Measurements from ENCODE around the gene MAP2K5. TPM values are rescaled to one million over a fixed set of nuclear protein-coding genes. Genes with fewer than 3 reads are reported as not detected.

MAP2K5 gene
- total RNA-seq, 1 experiment from 2014 or later, result 22.2 TPM

GRCh38 chr15:67587754-67588153 lies 45.3 kb downstream of the MAP2K5 start:
- CTCF ChIA-PET, result interaction anchor here (0.6 kb wide), 1 partner anchor 198 kb away, joined by 3 read pairs; no protein-coding TSS in a partner anchor
- H3K4me3 Mint-ChIP-seq (ENCODE audit: low read depth, unreplicated experiment), result no peak overlapping the region
- H3K36me3 Mint-ChIP-seq (ENCODE audit: insufficient read depth, unreplicated experiment), result no peaks in the 10 kb centered on the region

GRCh38 chr15:67590191-67590590 lies 47.7 kb downstream of the MAP2K5 start:
- Mint-ChIP-seq H3K27me3 (ENCODE audit: unreplicated experiment) (no peaks in the 10 kb centered on the region), H3K27ac (ENCODE audit: unreplicated experiment) (no peak overlapping the region), H3K9me3 (ENCODE audit: low read depth, unreplicated experiment) (no peaks in the 10 kb centered on the region), H3K4me3 (ENCODE audit: low read depth, unreplicated experiment) (no peak overlapping the region), H3K36me3 (ENCODE audit: insufficient read depth, unreplicated experiment) (no peaks in the 10 kb centered on the region), H3K4me1 (ENCODE audit: low read depth, unreplicated experiment) (no peaks in the 10 kb centered on the region)
- CTCF ChIA-PET, result no interaction called here
- DNase-seq, result no peak
- intact Hi-C loops (cut with micrococcal nuclease; ENCODE audit: unreplicated experiment), result no loop called here
- no TSS peak for BruUV-seq (replicated peaks)
- TF ChIP-seq, protein P1, sequence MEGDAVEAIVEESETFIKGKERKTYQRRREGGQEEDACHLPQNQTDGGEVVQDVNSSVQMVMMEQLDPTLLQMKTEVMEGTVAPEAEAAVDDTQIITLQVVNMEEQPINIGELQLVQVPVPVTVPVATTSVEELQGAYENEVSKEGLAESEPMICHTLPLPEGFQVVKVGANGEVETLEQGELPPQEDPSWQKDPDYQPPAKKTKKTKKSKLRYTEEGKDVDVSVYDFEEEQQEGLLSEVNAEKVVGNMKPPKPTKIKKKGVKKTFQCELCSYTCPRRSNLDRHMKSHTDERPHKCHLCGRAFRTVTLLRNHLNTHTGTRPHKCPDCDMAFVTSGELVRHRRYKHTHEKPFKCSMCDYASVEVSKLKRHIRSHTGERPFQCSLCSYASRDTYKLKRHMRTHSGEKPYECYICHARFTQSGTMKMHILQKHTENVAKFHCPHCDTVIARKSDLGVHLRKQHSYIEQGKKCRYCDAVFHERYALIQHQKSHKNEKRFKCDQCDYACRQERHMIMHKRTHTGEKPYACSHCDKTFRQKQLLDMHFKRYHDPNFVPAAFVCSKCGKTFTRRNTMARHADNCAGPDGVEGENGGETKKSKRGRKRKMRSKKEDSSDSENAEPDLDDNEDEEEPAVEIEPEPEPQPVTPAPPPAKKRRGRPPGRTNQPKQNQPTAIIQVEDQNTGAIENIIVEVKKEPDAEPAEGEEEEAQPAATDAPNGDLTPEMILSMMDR (IDR thresholded peaks at IDR 0.05; ENCODE audit: unreplicated experiment), result no peak

More at GRCh38 chr15:67587754-67588153, 45.3 kb downstream of the MAP2K5 start:
- H3K9me3 Mint-ChIP-seq (ENCODE audit: low read depth, unreplicated experiment), result no peaks in the 10 kb centered on the region
- no peaks in the 10 kb centered on the region for H3K4me1 Mint-ChIP-seq (ENCODE audit: low read depth, unreplicated experiment)
- H3K27ac Mint-ChIP-seq (ENCODE audit: unreplicated experiment), result no peak overlapping the region
- TF ChIP-seq, protein P1 (IDR thresholded peaks at IDR 0.05; ENCODE audit: unreplicated experiment), result no peak
- H3K27me3 Mint-ChIP-seq (ENCODE audit: unreplicated experiment), result no peaks in the 10 kb centered on the region
- BruUV-seq (replicated peaks), result no TSS peak
- intact Hi-C loops (cut with micrococcal nuclease; ENCODE audit: unreplicated experiment), result no loop called here
- DNase-seq, result no peak

DNA sequence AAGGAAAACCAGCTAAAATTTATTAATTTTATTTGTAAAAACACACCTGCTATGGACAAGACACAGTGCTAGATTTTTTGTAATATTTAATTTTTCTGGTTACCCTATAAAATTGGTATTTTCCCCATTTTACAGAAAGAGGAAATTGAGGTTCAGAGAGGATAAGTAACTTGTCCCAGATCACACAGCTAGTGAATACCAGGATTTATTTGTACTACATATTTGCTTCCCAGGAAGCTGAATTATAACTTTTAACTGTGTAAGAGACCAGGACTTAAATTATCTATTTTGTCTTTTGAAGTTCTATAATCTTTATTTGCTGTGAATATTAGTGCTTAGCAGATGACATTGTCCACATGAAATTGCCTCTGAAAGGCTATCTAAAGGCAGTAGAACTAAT lies 49.7 kb downstream of the MAP2K5 start:
- CTCF ChIA-PET, result no interaction called here
- TF ChIP-seq, protein P1 (IDR thresholded peaks at IDR 0.05; ENCODE audit: unreplicated experiment), result no peak
- no peak overlapping the region for H3K27ac Mint-ChIP-seq (ENCODE audit: unreplicated experiment)
- H3K4me3 Mint-ChIP-seq (ENCODE audit: low read depth, unreplicated experiment), result no peak overlapping the region
- H3K4me1 Mint-ChIP-seq (ENCODE audit: low read depth, unreplicated experiment), result no peaks in the 10 kb centered on the region
- no TSS peak for BruUV-seq (replicated peaks)
- H3K36me3 Mint-ChIP-seq (ENCODE audit: insufficient read depth, unreplicated experiment), result no peaks in the 10 kb centered on the region
- no peak for DNase-seq
- H3K9me3 Mint-ChIP-seq (ENCODE audit: low read depth, unreplicated experiment), result no peaks in the 10 kb centered on the region
- H3K27me3 Mint-ChIP-seq (ENCODE audit: unreplicated experiment), result no peaks in the 10 kb centered on the region
- intact Hi-C loops (cut with micrococcal nuclease; ENCODE audit: unreplicated experiment), result no loop called here

GRCh38 chr15:67593562-67593961 lies 51.1 kb downstream of the MAP2K5 start:
- TF ChIP-seq, protein P1 (IDR thresholded peaks at IDR 0.05; ENCODE audit: unreplicated experiment), result no peak
- Mint-ChIP-seq H3K4me1 (ENCODE audit: low read depth, unreplicated experiment) (no peaks in the 10 kb centered on the region), H3K27ac (ENCODE audit: unreplicated experiment) (no peak overlapping the region), H3K36me3 (ENCODE audit: insufficient read depth, unreplicated experiment) (no peaks in the 10 kb centered on the region), H3K27me3 (ENCODE audit: unreplicated experiment) (no peaks in the 10 kb centered on the region), H3K4me3 (ENCODE audit: low read depth, unreplicated experiment) (no peak overlapping the region), H3K9me3 (ENCODE audit: low read depth, unreplicated experiment) (no peaks in the 10 kb centered on the region)
- CTCF ChIA-PET, result no interaction called here
- DNase-seq, result no peak
- intact Hi-C loops (cut with micrococcal nuclease; ENCODE audit: unreplicated experiment), result no loop called here
- BruUV-seq (replicated peaks), result no TSS peak

All from Calu3 (cell line).